WERI-Rb-1 (cell line): ENCODE data around the gene KIAA1328.

Source experiments
- DNase-seq: peaks from one replicate; pipeline ENCODE4 v3.0.0-alpha.2; 2020
- H3K27ac ChIP-seq: fragments of 250-450 bp; sonication (Bioruptor Pico); 2 replicates; pipeline ENCODE4 v1.5.1; 2020; ENCODE audit warnings: mild to moderate bottlenecking, moderate library complexity
- H3K27me3 ChIP-seq: fragments of 250-450 bp; sonication (Bioruptor Pico); 2 replicates; pipeline ENCODE4 v1.5.1; 2021; ENCODE audit warnings: mild to moderate bottlenecking, low read depth, moderate library complexity; ENCODE audit not compliant: insufficient read depth, severe bottlenecking
- H3K36me3 ChIP-seq: fragments of 250-450 bp; sonication (Bioruptor Pico); 2 replicates; pipeline ENCODE4 v1.5.1; 2020; ENCODE audit warnings: mild to moderate bottlenecking, moderate library complexity
- H3K4me3 ChIP-seq: 2 replicates; pipeline ENCODE4 v1.5.1; 2011; ENCODE audit warnings: low read depth, mild to moderate bottlenecking, control low read depth, low read length
- H3K9me3 ChIP-seq: fragments of 250-450 bp; sonication (Bioruptor Pico); 2 replicates; pipeline ENCODE4 v1.5.1; 2021; ENCODE audit warnings: mild to moderate bottlenecking, moderate library complexity; ENCODE audit not compliant: severe bottlenecking
- CTCF ChIP-seq: IDR thresholded peaks from 2 replicates; pipeline ENCODE4 v1.5.1; 2011; ENCODE audit warnings: low read depth, mild to moderate bottlenecking, control low read depth, inconsistent platforms, low read length

KIAA1328 gene

GRCh38 chr18:36792634-36793283 is 36.2 kb upstream of the KIAA1328 start:
- no peak overlapping the region for H3K4me3 ChIP-seq
- H3K27me3 ChIP-seq = no peaks in the 10 kb centered on the region
- no peak for TF ChIP-seq CTCF
- peaks cover 29% of the 10 kb centered on the region for H3K36me3 ChIP-seq
- H3K27ac ChIP-seq = no peak overlapping the region
- DNase-seq = no peak
- no peaks in the 10 kb centered on the region for H3K9me3 ChIP-seq

GRCh38 chr18:36798738-36799473 is 30.0 kb upstream of the KIAA1328 start:
- Histone ChIP-seq H3K36me3 (peaks cover 60% of the 10 kb centered on the region), H3K9me3 (no peaks in the 10 kb centered on the region), H3K27ac (no peak overlapping the region), H3K27me3 (no peaks in the 10 kb centered on the region), H3K4me3 (no peak overlapping the region)
- no peak for TF ChIP-seq CTCF
- DNase-seq = no peak

DNA sequence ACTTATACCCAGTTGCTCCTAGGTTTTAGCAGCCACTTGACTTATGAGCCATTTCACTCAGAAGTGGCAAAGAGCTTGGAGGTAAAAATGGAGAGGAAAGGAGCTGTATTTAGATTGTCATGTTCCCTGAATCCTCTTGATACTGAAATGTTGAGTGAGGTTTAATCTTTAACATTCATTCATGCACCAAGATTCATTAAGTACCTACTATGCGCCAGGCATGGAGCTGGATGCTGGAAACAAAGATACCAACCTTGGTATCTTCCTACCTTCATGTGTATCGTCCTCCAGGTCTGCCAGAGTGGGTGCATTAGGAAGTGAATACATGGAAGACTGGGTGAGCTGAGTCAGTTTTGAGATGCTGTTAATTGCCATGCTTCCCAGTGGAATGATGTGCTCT is 23.8 kb upstream of the KIAA1328 start:
- no peak overlapping the region for H3K27ac ChIP-seq
- peaks cover 66% of the 10 kb centered on the region for H3K36me3 ChIP-seq
- H3K4me3 ChIP-seq = no peak overlapping the region
- no peak for TF ChIP-seq CTCF
- H3K9me3 ChIP-seq = no peaks in the 10 kb centered on the region
- H3K27me3 ChIP-seq = no peaks in the 10 kb centered on the region
- DNase-seq = no peak

GRCh38 chr18:36808681-36809080 is 20.2 kb upstream of the KIAA1328 start:
- no peaks in the 10 kb centered on the region for H3K27me3 ChIP-seq
- no peak for DNase-seq
- no peak overlapping the region for H3K27ac ChIP-seq
- TF ChIP-seq CTCF = no peak
- no peaks in the 10 kb centered on the region for H3K9me3 ChIP-seq
- no peak overlapping the region for H3K4me3 ChIP-seq
- peaks cover 48% of the 10 kb centered on the region for H3K36me3 ChIP-seq

- Histone ChIP-seq H3K36me3 (peaks cover 43% of the 10 kb centered on the region), H3K4me3 (no peak overlapping the region), H3K27ac (no peak overlapping the region), H3K27me3 (no peaks in the 10 kb centered on the region), H3K9me3 (no peaks in the 10 kb centered on the region)
- peak; percentile 39 for DNase-seq
- peak; percentile 70 for TF ChIP-seq CTCF
Observed at GRCh38 chr18:36809590-36810381, 19.1 kb upstream of the KIAA1328 start.
